HepG2 (cell line): ENCODE measurements around the gene SYCP2L. TPM values are rescaled to one million over a fixed set of nuclear protein-coding genes. Genes with fewer than 3 reads are reported as not detected.

ENCODE experiments used
- ATAC-seq: fragments of 200-7000 bp; cut with Tn5 transposase; 3 replicates; pipeline ENCODE4 v1.9.1; 2020; ENCODE audit warnings: mild to moderate bottlenecking, moderate library complexity
- BruUV-seq: library from RNA; stranded (reverse); fragments of 400-500 nt; replicated peaks from 2 replicates; lab custom pipeline; 2021; lab: Mats Ljungman, UMichigan
- CTCF ChIA-PET: fragments of 300-600 bp; formaldehyde crosslinking; extraction: SDS; loops from one replicate; lab custom pipeline; 2021; ENCODE audit warnings: low total read pairs, inconsistent platforms, low intra/inter-chr PET ratio; lab: Yijun Ruan, JAX
- POLR2A ChIA-PET: fragments of 350-600 bp; sonication (Branson Sonifier 250); formaldehyde crosslinking; loops from one replicate; lab custom pipeline; 2020; ENCODE audit warnings: antibody characterized with exemption, inconsistent platforms; lab: Yijun Ruan, JAX
- DNase-seq: peaks from one replicate; pipeline ENCODE4 v3.0.0-alpha.2; 2015; ENCODE audit warnings: low spot score
- FAIRE-seq: peaks from 3 replicates; lab custom pipeline; 2011; peaks lifted over from hg19 to GRCh38; lab: Jason Lieb, UNC
- H2AFZ ChIP-seq: one replicate; pipeline ENCODE4 v1.6.1; 2011; ENCODE audit warnings: low read length, inconsistent platforms
- H3K27ac ChIP-seq: fragments of 300-600 bp; 3 replicates; pipeline ENCODE4 v1.8.0; 2011; ENCODE audit warnings: mixed run types, mild to moderate bottlenecking, mixed read lengths, low read length, inconsistent platforms; ENCODE audit not compliant: insufficient read depth; ENCODE audit errors: extremely low read length
- H3K27me3 ChIP-seq, 2 experiments: fragments of 200-600 bp in 1 of 2; 2 replicates in 1 of 2; 3 replicates in 1 of 2; pipeline versions ENCODE4 v1.6.0 to v1.8.0; 2011; ENCODE audit warnings: low read length in 2 of 2, mild to moderate bottlenecking in 2 of 2, moderate library complexity in 2 of 2, inconsistent platforms in 1 of 2; ENCODE audit not compliant: insufficient read depth in 2 of 2, control insufficient read depth in 1 of 2
- H3K36me3 ChIP-seq, 2 experiments: fragments of 200-600 bp in 1 of 2; replicated peaks in 1 of 2; 2 replicates in 1 of 2; 3 replicates in 1 of 2; pipeline versions ENCODE4 v1.5.1 to v1.8.0; 2011; ENCODE audit warnings: low read length in 2 of 2, inconsistent platforms in 1 of 2; ENCODE audit not compliant: insufficient read depth in 2 of 2, control insufficient read depth in 1 of 2
- H3K4me1 ChIP-seq: 2 replicates; pipeline ENCODE4 v1.5.1; 2012; ENCODE audit warnings: low read length, inconsistent platforms; ENCODE audit not compliant: insufficient read depth
- H3K4me2 ChIP-seq: 2 replicates; pipeline ENCODE4 v1.6.0; 2011; ENCODE audit warnings: low read depth, low read length, inconsistent platforms
- H3K4me3 ChIP-seq, 3 experiments: fragments of 200-600 bp in 1 of 3; sonication (generic), shearing (Covaris generic) in 1 of 3; replicated peaks in 1 of 3; 2 replicates each; pipeline ENCODE4 v1.5.1; 2011 to 2016; ENCODE audit warnings: low read length in 3 of 3, inconsistent platforms in 2 of 3, low read depth in 2 of 3, mild to moderate bottlenecking in 2 of 3, control low read depth in 1 of 3, mixed read lengths in 1 of 3; ENCODE audit not compliant: insufficient read depth in 1 of 3
- H3K79me2 ChIP-seq: one replicate; pipeline ENCODE4 v1.6.1; 2011; ENCODE audit warnings: low read length, inconsistent platforms; ENCODE audit not compliant: insufficient read depth
- H3K9ac ChIP-seq: 2 replicates; pipeline ENCODE4 v1.6.0; 2011; ENCODE audit warnings: mild to moderate bottlenecking, low read depth, low read length, inconsistent platforms; ENCODE audit not compliant: insufficient read depth
- H3K9me3 ChIP-seq: 2 replicates; pipeline ENCODE4 v1.5.1; 2012; ENCODE audit warnings: mild to moderate bottlenecking, low read length
- H4K20me1 ChIP-seq: 2 replicates; pipeline ENCODE4 v1.6.0; 2011; ENCODE audit warnings: inconsistent platforms, mild to moderate bottlenecking, low read length, moderate library complexity; ENCODE audit not compliant: insufficient read depth
- CSRNP2 ChIP-seq: sonication (generic); formaldehyde crosslinking; conservative IDR thresholded peaks from 2 replicates; pipeline ENCODE4 v1.8.0; 2022; ENCODE audit warnings: low read depth, missing genetic modification reagents
- CTCF ChIP-seq: sonication (generic); formaldehyde crosslinking; IDR thresholded peaks from 2 replicates; pipeline ENCODE4 v1.5.0; 2020; ENCODE audit warnings: mild to moderate bottlenecking, missing genetic modification reagents, moderate library complexity
- DR1 ChIP-seq: sonication (generic); formaldehyde crosslinking; IDR thresholded peaks from 2 replicates; pipeline ENCODE4 v1.8.0; 2021; ENCODE audit warnings: mild to moderate bottlenecking, missing genetic modification reagents, inconsistent platforms
- ELF4 ChIP-seq: sonication (generic); formaldehyde crosslinking; IDR thresholded peaks from 2 replicates; pipeline ENCODE4 v1.5.0; 2020; ENCODE audit warnings: missing genetic modification reagents, mild to moderate bottlenecking, moderate library complexity, borderline replicate concordance
- GTF3A ChIP-seq: sonication (generic); formaldehyde crosslinking; conservative IDR thresholded peaks from 2 replicates; pipeline ENCODE4 v1.4.0; 2020; ENCODE audit warnings: mild to moderate bottlenecking, missing genetic modification reagents
- HNRNPH1 ChIP-seq: fragments of 200-400 bp; formaldehyde crosslinking; optimal IDR thresholded peaks from 2 replicates; pipeline ENCODE3; 2017; ENCODE audit warnings: mild to moderate bottlenecking, low read depth, low read length
- HNRNPK ChIP-seq: fragments of 200-400 bp; formaldehyde crosslinking; IDR thresholded peaks from 2 replicates; pipeline ENCODE4 v1.6.1; 2018; ENCODE audit warnings: low read length, low read depth, moderate library complexity, mild to moderate bottlenecking; ENCODE audit not compliant: poor library complexity, severe bottlenecking
- IRF2 ChIP-seq: IDR thresholded peaks from 2 replicates; pipeline ENCODE4 v1.6.1; 2018; ENCODE audit warnings: missing genetic modification reagents, missing compliant biosample characterization
- KDM2A ChIP-seq: sonication (generic); formaldehyde crosslinking; IDR thresholded peaks from 2 replicates; pipeline ENCODE4 v1.4.0; 2020; ENCODE audit warnings: low read depth, missing genetic modification reagents, borderline replicate concordance
- KLF12 ChIP-seq: sonication (generic); formaldehyde crosslinking; IDR thresholded peaks from 2 replicates; pipeline ENCODE4 v1.4.0; 2020; ENCODE audit warnings: missing genetic modification reagents, borderline replicate concordance
- NCOA1 ChIP-seq: sonication (generic); formaldehyde crosslinking; IDR thresholded peaks from 2 replicates; pipeline ENCODE4 v1.9.0; 2021; ENCODE audit warnings: missing genetic modification reagents
- NFIB ChIP-seq: sonication (generic); formaldehyde crosslinking; IDR thresholded peaks from 2 replicates; pipeline ENCODE4 v1.9.0; 2021; ENCODE audit warnings: missing genetic modification reagents, mild to moderate bottlenecking, borderline replicate concordance
- PRMT3 ChIP-seq: sonication (generic); formaldehyde crosslinking; IDR thresholded peaks from 2 replicates; pipeline ENCODE4 v1.8.1; 2022; ENCODE audit warnings: low read depth, mild to moderate bottlenecking, moderate library complexity, missing genetic modification reagents, borderline replicate concordance
- RAD51 ChIP-seq: fragments of 450-650 bp; IDR thresholded peaks from 2 replicates; pipeline ENCODE4 v1.6.1; 2016; ENCODE audit warnings: borderline replicate concordance
- TBL1XR1 ChIP-seq: fragments of 150-350 bp; IDR thresholded peaks from 2 replicates; pipeline ENCODE4 v1.6.1; 2014; ENCODE audit warnings: borderline replicate concordance, low read length; ENCODE audit not compliant: partially characterized antibody
- ZNF468 ChIP-seq: sonication (generic); formaldehyde crosslinking; IDR thresholded peaks from 2 replicates; pipeline ENCODE4 v1.8.0; 2022; ENCODE audit warnings: mild to moderate bottlenecking, moderate library complexity, missing genetic modification reagents
- ZNF556 ChIP-seq: sonication (generic); formaldehyde crosslinking; IDR thresholded peaks from 2 replicates; pipeline ENCODE4 v1.4.0; 2020; ENCODE audit warnings: mild to moderate bottlenecking, missing genetic modification reagents, borderline replicate concordance
- WGBS: methylation state at CpG from one replicate; pipeline ENCODE4 v1.1.6; 2017; ENCODE audit warnings: low lambda C conversion rate; 5-methylcytosine and 5-hydroxymethylcytosine counted together
- in situ Hi-C: cut with HindIII; loops from 2 replicates; pipeline ENCODE4 v1.10.0; 2017; ENCODE audit warnings: low pct_unique_long_range_greater_than_20kb; ENCODE audit not compliant: extremely low pct_ligation_motif_present
- intact Hi-C: fragments of 100-400 bp; cut with micrococcal nuclease; formaldehyde crosslinking; loops from one replicate; pipeline ENCODE4 v1.10.0; 2022; ENCODE audit not compliant: unreplicated experiment
- polyA plus RNA-seq, 8 experiments: library from polyadenylated mRNA; depleted of rRNA in 3 of 8; stranded (reverse) in 7 of 8; unstranded in 1 of 8; fragments of >200 nt; fragmentation: Illumina TruSeq in 4 of 8; extraction: Trizol in 4 of 8; gene quantifications; 2 replicates each; pipeline versions ENCODE4 v1.2.1 to v1.2.3, GENCODE V29; 2011 to 2016; ENCODE audit warnings: low read depth in 4 of 8, missing spikeins in 1 of 8, mixed read lengths in 1 of 8; ENCODE audit not compliant: insufficient read depth in 1 of 8
- total RNA-seq, 5 experiments: library from RNA; depleted of rRNA; stranded (reverse); fragments of >200 nt; fragmentation: Illumina TruSeq; extraction: Trizol; gene quantifications; 2 replicates each; pipeline ENCODE4 v1.2.3, GENCODE V29; 2016; ENCODE audit warnings: low read depth in 1 of 5
- TF ChIP-seq, protein P1 (sequence below): sonication (generic); formaldehyde crosslinking; IDR thresholded peaks from 2 replicates; pipeline ENCODE4 v1.8.1; 2023; ENCODE audit warnings: mild to moderate bottlenecking, inconsistent platforms, moderate library complexity, missing genetic modification reagents, borderline replicate concordance

SYCP2L gene
- total and polyA plus RNA-seq, 2 of the 13 experiments (the other 11 are each of a cell fraction or from before 2014, with no cell fraction given): 0.22 to 0.54 TPM

- WGBS: 33% methylated on average over 11 of the region's 11 CpGs
Measured at GRCh38 chr6:10852361-10852960, 34.4 kb upstream of the SYCP2L start.

More at GRCh38 chr6:10852361-10852960, 34.4 kb upstream of the SYCP2L start:
- no peaks in the 10 kb centered on the region for H3K79me2 ChIP-seq
- no peak overlapping the region for H3K4me2 ChIP-seq
- ATAC-seq (no peak), FAIRE-seq (no peak), DNase-seq (no peak)
- H2AFZ ChIP-seq: no peak overlapping the region
- no TSS peak for BruUV-seq
- no peak overlapping the region for H3K27ac ChIP-seq
- intact Hi-C loops (no loop called here), in situ Hi-C loops (no loop called here)
- TF ChIP-seq HNRNPH1 (no peak), ELF4 (CRISPR knock-in tag) (no peak), GTF3A (no peak), PRMT3 (CRISPR knock-in tag) (no peak), ZNF468 (no peak), KLF12 (no peak), CSRNP2 (no peak), IRF2 (no peak), TBL1XR1 (no peak), HNRNPK (no peak), ZNF556 (CRISPR knock-in tag) (no peak), NCOA1 (CRISPR knock-in tag) (no peak), DR1 (CRISPR knock-in tag) (no peak), CTCF (CRISPR knock-in tag) (no peak), RAD51 (no peak), KDM2A (CRISPR knock-in tag) (no peak), NFIB (CRISPR knock-in tag) (no peak)
- TF ChIP-seq, protein P1, sequence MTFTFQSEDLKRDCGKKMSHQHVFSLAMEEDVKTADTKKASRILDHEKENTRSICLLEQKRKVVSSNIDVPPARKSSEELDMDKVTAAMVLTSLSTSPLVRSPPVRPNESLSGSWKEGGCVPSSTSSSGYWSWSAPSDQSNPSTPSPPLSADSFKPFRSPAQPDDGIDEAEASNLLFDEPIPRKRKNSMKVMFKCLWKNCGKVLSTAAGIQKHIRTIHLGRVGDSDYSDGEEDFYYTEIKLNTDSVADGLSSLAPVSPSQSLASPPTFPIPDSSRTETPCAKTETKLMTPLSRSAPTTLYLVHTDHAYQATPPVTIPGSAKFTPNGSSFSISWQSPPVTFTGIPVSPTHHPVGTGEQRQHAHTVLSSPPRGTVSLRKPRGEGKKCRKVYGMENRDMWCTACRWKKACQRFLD: no peak
- H3K36me3 ChIP-seq: no peaks in the 10 kb centered on the region
- H3K4me3 ChIP-seq: no peak overlapping the region
- H3K4me1 ChIP-seq: no peaks in the 10 kb centered on the region
- H3K9ac ChIP-seq: no peak overlapping the region
- H3K27me3 ChIP-seq: no peaks in the 10 kb centered on the region; a peak in 1 of 5 replicates
- ChIA-PET CTCF (no interaction called here), POLR2A (interaction anchor here (0.6 kb wide), 1 partner anchor 20 kb away, joined by 3 read pairs; no protein-coding TSS in a partner anchor)
- peaks cover 14% of the 10 kb centered on the region; the same call in 1 of the 2 replicates for H3K9me3 ChIP-seq
- no peaks in the 10 kb centered on the region for H4K20me1 ChIP-seq
